HL-60 (cell line): ENCODE measurements around the gene SCN10A.

Source experiments
- DNase-seq, 2 experiments: peaks; one replicate each; pipeline ENCODE4 v3.0.0-alpha.2; 2010 to 2020; ENCODE audit warnings: low read depth in 1 of 2, low spot score in 1 of 2
- H3K27ac ChIP-seq: fragments of 250-450 bp; sonication (Bioruptor Pico); replicated peaks from 2 replicates; pipeline ENCODE4 v1.5.1; 2020; ENCODE audit warnings: mild to moderate bottlenecking, moderate library complexity
- H3K27me3 ChIP-seq: fragments of 250-450 bp; sonication (Bioruptor Pico); 2 replicates; pipeline ENCODE4 v1.5.1; 2021; ENCODE audit warnings: mild to moderate bottlenecking, moderate library complexity; ENCODE audit not compliant: insufficient read depth, poor library complexity, severe bottlenecking
- H3K4me3 ChIP-seq: replicated peaks from 2 replicates; pipeline ENCODE4 v1.5.1; 2011; ENCODE audit warnings: mild to moderate bottlenecking, control low read depth, low read length; ENCODE audit not compliant: insufficient read depth
- GABPA ChIP-seq: IDR thresholded peaks from 2 replicates; pipeline ENCODE4 v1.6.1; 2012; ENCODE audit warnings: low read depth
- POLR2AphosphoS5 ChIP-seq: IDR thresholded peaks from 2 replicates; pipeline ENCODE4 v1.6.1; 2012; ENCODE audit warnings: low read depth
- SPI1 ChIP-seq: IDR thresholded peaks from 2 replicates; pipeline ENCODE4 v1.6.1; 2012; ENCODE audit warnings: low read depth, mild to moderate bottlenecking, borderline replicate concordance
- TF ChIP-seq, protein P1 (sequence below): IDR thresholded peaks from 2 replicates; pipeline ENCODE4 v1.6.1; 2012; ENCODE audit warnings: low read depth; ENCODE audit not compliant: insufficient replicate concordance
- TF ChIP-seq, protein P2 (sequence below): IDR thresholded peaks from one replicate; pipeline ENCODE4 v1.5.1; 2011; ENCODE audit warnings: low read length, control low read depth, inconsistent platforms; ENCODE audit not compliant: insufficient read depth

Gene SCN10A

GRCh38 chr3:38728008-38728407 lies 88.0 kb downstream of the SCN10A start:
- H3K4me3 ChIP-seq, result no peak overlapping the region
- TF ChIP-seq, protein P1, sequence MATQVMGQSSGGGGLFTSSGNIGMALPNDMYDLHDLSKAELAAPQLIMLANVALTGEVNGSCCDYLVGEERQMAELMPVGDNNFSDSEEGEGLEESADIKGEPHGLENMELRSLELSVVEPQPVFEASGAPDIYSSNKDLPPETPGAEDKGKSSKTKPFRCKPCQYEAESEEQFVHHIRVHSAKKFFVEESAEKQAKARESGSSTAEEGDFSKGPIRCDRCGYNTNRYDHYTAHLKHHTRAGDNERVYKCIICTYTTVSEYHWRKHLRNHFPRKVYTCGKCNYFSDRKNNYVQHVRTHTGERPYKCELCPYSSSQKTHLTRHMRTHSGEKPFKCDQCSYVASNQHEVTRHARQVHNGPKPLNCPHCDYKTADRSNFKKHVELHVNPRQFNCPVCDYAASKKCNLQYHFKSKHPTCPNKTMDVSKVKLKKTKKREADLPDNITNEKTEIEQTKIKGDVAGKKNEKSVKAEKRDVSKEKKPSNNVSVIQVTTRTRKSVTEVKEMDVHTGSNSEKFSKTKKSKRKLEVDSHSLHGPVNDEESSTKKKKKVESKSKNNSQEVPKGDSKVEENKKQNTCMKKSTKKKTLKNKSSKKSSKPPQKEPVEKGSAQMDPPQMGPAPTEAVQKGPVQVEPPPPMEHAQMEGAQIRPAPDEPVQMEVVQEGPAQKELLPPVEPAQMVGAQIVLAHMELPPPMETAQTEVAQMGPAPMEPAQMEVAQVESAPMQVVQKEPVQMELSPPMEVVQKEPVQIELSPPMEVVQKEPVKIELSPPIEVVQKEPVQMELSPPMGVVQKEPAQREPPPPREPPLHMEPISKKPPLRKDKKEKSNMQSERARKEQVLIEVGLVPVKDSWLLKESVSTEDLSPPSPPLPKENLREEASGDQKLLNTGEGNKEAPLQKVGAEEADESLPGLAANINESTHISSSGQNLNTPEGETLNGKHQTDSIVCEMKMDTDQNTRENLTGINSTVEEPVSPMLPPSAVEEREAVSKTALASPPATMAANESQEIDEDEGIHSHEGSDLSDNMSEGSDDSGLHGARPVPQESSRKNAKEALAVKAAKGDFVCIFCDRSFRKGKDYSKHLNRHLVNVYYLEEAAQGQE, result no peak
- TF ChIP-seq, protein P2, sequence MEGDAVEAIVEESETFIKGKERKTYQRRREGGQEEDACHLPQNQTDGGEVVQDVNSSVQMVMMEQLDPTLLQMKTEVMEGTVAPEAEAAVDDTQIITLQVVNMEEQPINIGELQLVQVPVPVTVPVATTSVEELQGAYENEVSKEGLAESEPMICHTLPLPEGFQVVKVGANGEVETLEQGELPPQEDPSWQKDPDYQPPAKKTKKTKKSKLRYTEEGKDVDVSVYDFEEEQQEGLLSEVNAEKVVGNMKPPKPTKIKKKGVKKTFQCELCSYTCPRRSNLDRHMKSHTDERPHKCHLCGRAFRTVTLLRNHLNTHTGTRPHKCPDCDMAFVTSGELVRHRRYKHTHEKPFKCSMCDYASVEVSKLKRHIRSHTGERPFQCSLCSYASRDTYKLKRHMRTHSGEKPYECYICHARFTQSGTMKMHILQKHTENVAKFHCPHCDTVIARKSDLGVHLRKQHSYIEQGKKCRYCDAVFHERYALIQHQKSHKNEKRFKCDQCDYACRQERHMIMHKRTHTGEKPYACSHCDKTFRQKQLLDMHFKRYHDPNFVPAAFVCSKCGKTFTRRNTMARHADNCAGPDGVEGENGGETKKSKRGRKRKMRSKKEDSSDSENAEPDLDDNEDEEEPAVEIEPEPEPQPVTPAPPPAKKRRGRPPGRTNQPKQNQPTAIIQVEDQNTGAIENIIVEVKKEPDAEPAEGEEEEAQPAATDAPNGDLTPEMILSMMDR, result no peak
- no peak for TF ChIP-seq GABPA
- TF ChIP-seq POLR2AphosphoS5, result no peak
- TF ChIP-seq SPI1, result no peak
- H3K27me3 ChIP-seq, result peaks cover 2% of the 10 kb centered on the region
- no peak overlapping the region for H3K27ac ChIP-seq
- no peak for DNase-seq

- H3K4me3 ChIP-seq, result no peak overlapping the region
- TF ChIP-seq GABPA (no peak), POLR2AphosphoS5 (no peak), SPI1 (no peak)
- TF ChIP-seq, protein P2, result no peak
- TF ChIP-seq, protein P1, result no peak
- H3K27me3 ChIP-seq, result peaks cover 2% of the 10 kb centered on the region
Measured at GRCh38 chr3:38726751-38727150, 89.3 kb downstream of the SCN10A start.

DNA sequence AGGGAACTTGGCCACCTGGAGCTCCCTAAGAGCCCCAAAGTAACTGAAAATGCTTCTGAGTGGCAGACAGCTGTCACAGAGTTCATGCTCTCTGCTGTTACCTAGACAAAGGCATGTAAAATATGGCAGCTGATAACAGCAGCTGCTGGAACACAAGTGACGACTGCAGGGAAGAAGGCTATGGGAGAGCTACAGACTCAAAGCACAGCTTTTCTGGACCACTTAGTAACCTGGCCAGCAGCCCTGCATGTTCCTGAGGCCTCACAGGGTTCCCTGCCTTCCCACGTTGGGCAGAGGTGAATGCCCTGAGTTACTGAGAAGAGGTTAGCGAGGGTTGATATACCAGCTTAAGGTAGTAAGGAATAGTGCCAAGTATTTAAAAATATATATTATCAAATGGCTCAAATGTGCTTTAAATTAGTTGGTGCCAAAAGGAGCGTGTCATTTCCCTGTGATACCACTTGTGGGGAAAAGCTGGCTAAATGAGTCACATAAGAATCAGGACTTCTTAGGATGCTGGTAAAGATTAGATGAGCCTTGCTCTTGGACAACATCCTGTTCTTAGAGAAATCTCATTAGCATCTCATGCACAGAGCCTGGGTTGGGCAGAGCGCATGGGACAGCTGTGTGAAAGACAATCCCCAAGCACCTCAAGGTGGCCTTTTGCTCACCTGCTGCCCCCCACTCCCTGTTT lies 90.1 kb downstream of the SCN10A start:
- Histone ChIP-seq H3K4me3 (no peak overlapping the region), H3K27ac (no peak overlapping the region), H3K27me3 (peaks cover 2% of the 10 kb centered on the region)
- TF ChIP-seq SPI1, result no peak
- TF ChIP-seq POLR2AphosphoS5, result no peak
- no peak for DNase-seq

More at GRCh38 chr3:38726751-38727150, 89.3 kb downstream of the SCN10A start:
- H3K27ac ChIP-seq, result no peak overlapping the region
- no peak for DNase-seq

GRCh38 chr3:38724392-38724736 lies 91.7 kb downstream of the SCN10A start:
- Histone ChIP-seq H3K27me3 (no peaks in the 10 kb centered on the region), H3K4me3 (no peak overlapping the region), H3K27ac (no peak overlapping the region)
- DNase-seq, result no peak
- no peak for TF ChIP-seq GABPA
- no peak for TF ChIP-seq POLR2AphosphoS5
- no peak for TF ChIP-seq SPI1
